Adrenal gland (tissue), 5 donors: ENCODE data around the gene VGLL3.

Experiments used
- CTCF ChIP-seq, 6 experiments: fragments of 450-650 bp in 4 of 6; fragments of 200-600 bp in 2 of 6; sonication (generic) in 1 of 6; IDR thresholded peaks; 1 replicate in 5 of 6; 2 replicates in 1 of 6; pipeline versions ENCODE4 v1.5.1 to v1.8.0; 2016 to 2021; ENCODE audit warnings: antibody characterized with exemption in 6 of 6, mild to moderate bottlenecking in 2 of 6, moderate library complexity in 1 of 6
- POLR2A ChIP-seq, 2 donors: fragments of 450-650 bp; IDR thresholded peaks; one replicate each; pipeline ENCODE4 v1.6.1; 2017; ENCODE audit warnings: antibody characterized with exemption in 2 of 2, mild to moderate bottlenecking in 2 of 2, moderate library complexity in 1 of 2
- donor health status: DM: no; HTN: no; CAD: no.

GRCh38 chr3:86914670-86915069, 76.3 kb downstream of the VGLL3 start:
- no peak for TF ChIP-seq CTCF (IDR thresholded peaks at IDR 0.05)
- no peak for TF ChIP-seq POLR2A (IDR thresholded peaks at IDR 0.05)
